SK-N-SH (cell line): ENCODE data around the gene TRIM29. TPM values are rescaled to one million over a fixed set of nuclear protein-coding genes. Genes with fewer than 3 reads are reported as not detected.
"Not testable (repeated sequence)": the region's sequence is repeated elsewhere in the genome, so short reads cannot be mapped to it uniquely, and the experiment has no call there.

Source experiments
- CTCF ChIA-PET: fragments of 300-600, 350-600 bp; formaldehyde crosslinking; extraction: SDS; loops from one replicate; lab custom pipeline; 2021; lab: Yijun Ruan, JAX
- POLR2A ChIA-PET: fragments of 350-600 bp; sonication (Branson Sonifier 250); formaldehyde crosslinking; extraction: SDS; loops from one replicate; lab custom pipeline; 2020; ENCODE audit warnings: antibody characterized with exemption, inconsistent platforms; lab: Yijun Ruan, JAX
- DNase-seq: peaks from one replicate; pipeline ENCODE4 v3.0.0; 2012
- H2AFZ ChIP-seq: fragments of 200-600 bp; sonication (generic); 2 replicates; pipeline ENCODE4 v1.8.1; 2016; ENCODE audit warnings: antibody characterized with exemption, mild to moderate bottlenecking, low read depth
- H3F3A ChIP-seq: fragments of 200-600 bp; sonication (generic); replicated peaks from 2 replicates; pipeline ENCODE3; 2016; ENCODE audit warnings: antibody characterized with exemption, mild to moderate bottlenecking; ENCODE audit not compliant: insufficient read depth
- H3K27ac ChIP-seq, 2 experiments: fragments of 200-500 bp in 1 of 2; fragments of 200-600 bp in 1 of 2; sonication (Bioruptor generic) in 1 of 2; sonication (generic), shearing (Covaris generic) in 1 of 2; 2 replicates each; pipeline versions ENCODE4 v1.5.1 to v1.6.1; 2014 to 2016; ENCODE audit warnings: low read depth in 2 of 2, inconsistent platforms in 1 of 2, low read length in 1 of 2, mild to moderate bottlenecking in 1 of 2, mixed read lengths in 1 of 2
- H3K27me3 ChIP-seq: fragments of 200-600 bp; sonication (generic), shearing (Covaris generic); 2 replicates; pipeline ENCODE4 v1.6.1; 2016; ENCODE audit warnings: mixed run types; ENCODE audit not compliant: insufficient read depth
- H3K36me3 ChIP-seq, 2 experiments: fragments of 200-500 bp in 1 of 2; fragments of 200-600 bp in 1 of 2; sonication (Bioruptor generic) in 1 of 2; sonication (generic) in 1 of 2; replicated peaks in 1 of 2; 2 replicates each; pipeline versions ENCODE3 to v1.5.1; 2014 to 2016; ENCODE audit warnings: low read length in 1 of 2, mild to moderate bottlenecking in 1 of 2; ENCODE audit not compliant: insufficient read depth in 2 of 2, control insufficient read depth in 1 of 2
- H3K4me1 ChIP-seq, 2 experiments: fragments of 200-500 bp in 1 of 2; fragments of 200-600 bp in 1 of 2; sonication (Bioruptor generic) in 1 of 2; sonication (generic), shearing (Covaris generic) in 1 of 2; 2 replicates each; pipeline versions ENCODE4 v1.5.1 to v1.6.1; 2014 to 2016; ENCODE audit warnings: low read depth in 1 of 2, low read length in 1 of 2, mixed run types in 1 of 2; ENCODE audit not compliant: insufficient read depth in 2 of 2, control insufficient read depth in 1 of 2
- H3K4me2 ChIP-seq: fragments of 200-600 bp; sonication (generic), shearing (Covaris generic); 2 replicates; pipeline ENCODE4 v1.6.1; 2017; ENCODE audit warnings: mixed run types
- H3K4me3 ChIP-seq, 2 experiments: fragments of 200-500 bp in 1 of 2; fragments of 200-600 bp in 1 of 2; sonication (Bioruptor generic) in 1 of 2; sonication (generic), shearing (Covaris generic) in 1 of 2; 2 replicates each; pipeline versions ENCODE4 v1.5.1 to v1.8.1; 2014 to 2016; ENCODE audit warnings: low read depth in 2 of 2, inconsistent platforms in 1 of 2, low read length in 1 of 2, mild to moderate bottlenecking in 1 of 2, mixed read lengths in 1 of 2, moderate library complexity in 1 of 2
- H3K79me2 ChIP-seq: fragments of 200-600 bp; sonication (generic); 2 replicates; pipeline ENCODE4 v1.8.1; 2017; ENCODE audit warnings: mild to moderate bottlenecking; ENCODE audit not compliant: insufficient read depth
- H3K9ac ChIP-seq: fragments of 200-600 bp; sonication (generic); 2 replicates; pipeline ENCODE4 v1.6.1; 2017; ENCODE audit warnings: mixed run types
- H3K9me2 ChIP-seq: fragments of 200-600 bp; sonication (generic); 2 replicates; pipeline ENCODE4 v1.6.1; 2017; ENCODE audit warnings: mixed run types
- H3K9me3 ChIP-seq: fragments of 200-600 bp; sonication (generic); 2 replicates; pipeline ENCODE4 v1.6.1; 2017; ENCODE audit warnings: mixed run types, mild to moderate bottlenecking, moderate library complexity
- H4K20me1 ChIP-seq: fragments of 200-600 bp; sonication (generic); 2 replicates; pipeline ENCODE4 v1.6.1; 2017; ENCODE audit warnings: mild to moderate bottlenecking, mixed run types; ENCODE audit not compliant: insufficient read depth
- ELF1 ChIP-seq: IDR thresholded peaks from 2 replicates; pipeline ENCODE4 v1.4.0; 2012
- FOSL2 ChIP-seq: IDR thresholded peaks from 2 replicates; pipeline ENCODE4 v1.4.0; 2012; ENCODE audit warnings: low read depth, mild to moderate bottlenecking, moderate library complexity, borderline replicate concordance
- FOXJ3 ChIP-seq: sonication (generic); formaldehyde crosslinking; IDR thresholded peaks from 2 replicates; pipeline ENCODE4 v1.5.1; 2020; ENCODE audit warnings: mild to moderate bottlenecking, missing genetic modification reagents
- GABPA ChIP-seq: IDR thresholded peaks from 2 replicates; pipeline ENCODE4 v1.4.0; 2012; ENCODE audit warnings: low read depth, mild to moderate bottlenecking
- JUND ChIP-seq: IDR thresholded peaks from 2 replicates; pipeline ENCODE4 v1.4.0; 2012
- MXI1 ChIP-seq: IDR thresholded peaks from 2 replicates; pipeline ENCODE4 v1.6.1; 2012; ENCODE audit warnings: mild to moderate bottlenecking, low read depth, low read length, improper control_type of control experiment
- RFX5 ChIP-seq: IDR thresholded peaks from 2 replicates; pipeline ENCODE4 v1.6.1; 2012; ENCODE audit warnings: mild to moderate bottlenecking, improper control_type of control experiment, low read length
- RXRA ChIP-seq: IDR thresholded peaks from 2 replicates; pipeline ENCODE4 v1.4.0; 2012; ENCODE audit warnings: low read depth, mild to moderate bottlenecking, borderline replicate concordance
- SMC3 ChIP-seq: IDR thresholded peaks from 2 replicates; pipeline ENCODE4 v1.6.1; 2012; ENCODE audit warnings: low read depth, low read length, improper control_type of control experiment
- TAF1 ChIP-seq: IDR thresholded peaks from 2 replicates; pipeline ENCODE4 v1.6.1; 2012; ENCODE audit warnings: low read depth, mild to moderate bottlenecking, low read length, moderate library complexity, borderline replicate concordance
- TCF12 ChIP-seq: IDR thresholded peaks from 2 replicates; pipeline ENCODE4 v1.4.0; 2012
- TEAD4 ChIP-seq: IDR thresholded peaks from 2 replicates; pipeline ENCODE4 v1.4.0; 2012; ENCODE audit warnings: mild to moderate bottlenecking, borderline replicate concordance; ENCODE audit not compliant: insufficient read depth
- WGBS: methylation state at CpG from one replicate; pipeline ENCODE4 v1.1.6; 2017; ENCODE audit warnings: low lambda C conversion rate; 5-methylcytosine and 5-hydroxymethylcytosine counted together
- polyA plus RNA-seq, 3 experiments: library from polyadenylated mRNA; depleted of rRNA; stranded (reverse); fragments of >200 nt; gene quantifications; 2 replicates each; pipeline ENCODE4 v1.2.3, GENCODE V29; 2012
- TF ChIP-seq, protein P1 (sequence below): IDR thresholded peaks from 2 replicates; pipeline ENCODE4; 2012
- TF ChIP-seq, protein P2 (sequence below): IDR thresholded peaks from 2 replicates; pipeline ENCODE4 v1.6.1; 2012; ENCODE audit warnings: mild to moderate bottlenecking, low read depth, low read length, moderate library complexity
- TF ChIP-seq, protein P3 (sequence below): fragments of 150-350 bp; IDR thresholded peaks from 2 replicates; pipeline ENCODE4 v1.6.1; 2017; ENCODE audit warnings: antibody characterized with exemption, low read length, low read depth, borderline replicate concordance
- TF ChIP-seq, protein P4 (sequence below): IDR thresholded peaks from 2 replicates; pipeline ENCODE4 v1.4.0; 2012; ENCODE audit warnings: low read depth, borderline replicate concordance

Gene TRIM29
- polyA plus RNA-seq, 1 of the 3 experiments (the other 2 are of a cell fraction) = 0.03 TPM

DNA sequence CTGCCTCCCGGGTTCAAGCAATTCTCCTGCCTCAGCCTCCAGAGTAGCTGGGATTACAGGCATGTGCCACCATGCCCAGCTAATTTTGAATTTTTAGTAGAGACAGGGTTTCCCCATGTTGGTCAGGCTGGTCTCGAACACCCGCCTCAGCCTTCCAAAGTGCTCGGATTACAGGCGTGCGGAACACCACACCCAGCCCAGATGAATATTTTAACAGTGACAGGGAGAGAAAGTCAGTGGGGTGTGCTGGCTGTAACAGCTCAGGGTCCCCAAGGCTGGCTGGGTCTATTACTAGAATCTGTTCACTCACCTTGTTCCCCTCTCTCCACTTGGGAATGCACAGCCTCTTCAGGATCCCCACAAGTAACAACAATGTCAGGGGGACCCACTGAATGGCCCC is 42.1 kb upstream of the TRIM29 start:
- H3K27me3 ChIP-seq, H3K79me2 ChIP-seq, H3K27ac ChIP-seq, H3K9me3 ChIP-seq, H3K4me2 ChIP-seq, DNase-seq, H4K20me1 ChIP-seq, H2AFZ ChIP-seq, H3F3A ChIP-seq, H3K9ac ChIP-seq, H3K4me3 ChIP-seq, H3K36me3 ChIP-seq, H3K9me2 ChIP-seq: not testable (repeated sequence)
- ChIA-PET POLR2A (interaction anchor here (1.2 kb wide), 1 partner anchor 49 kb away, joined by 3 read pairs; no protein-coding TSS in a partner anchor), CTCF (interaction anchor here (0.6 to 8.0 kb wide), 7 partner anchors 33 to 156 kb away, joined by 3 to 68 read pairs (median 26); partner anchors contain the start of gene ARHGEF12)
- peaks cover 5 to 22% of the 10 kb centered on the region in 2 experiments; a peak in 1 of 4 replicates for H3K4me1 ChIP-seq
- WGBS = 88% methylated on average over 6 of the region's 6 CpGs

DNA sequence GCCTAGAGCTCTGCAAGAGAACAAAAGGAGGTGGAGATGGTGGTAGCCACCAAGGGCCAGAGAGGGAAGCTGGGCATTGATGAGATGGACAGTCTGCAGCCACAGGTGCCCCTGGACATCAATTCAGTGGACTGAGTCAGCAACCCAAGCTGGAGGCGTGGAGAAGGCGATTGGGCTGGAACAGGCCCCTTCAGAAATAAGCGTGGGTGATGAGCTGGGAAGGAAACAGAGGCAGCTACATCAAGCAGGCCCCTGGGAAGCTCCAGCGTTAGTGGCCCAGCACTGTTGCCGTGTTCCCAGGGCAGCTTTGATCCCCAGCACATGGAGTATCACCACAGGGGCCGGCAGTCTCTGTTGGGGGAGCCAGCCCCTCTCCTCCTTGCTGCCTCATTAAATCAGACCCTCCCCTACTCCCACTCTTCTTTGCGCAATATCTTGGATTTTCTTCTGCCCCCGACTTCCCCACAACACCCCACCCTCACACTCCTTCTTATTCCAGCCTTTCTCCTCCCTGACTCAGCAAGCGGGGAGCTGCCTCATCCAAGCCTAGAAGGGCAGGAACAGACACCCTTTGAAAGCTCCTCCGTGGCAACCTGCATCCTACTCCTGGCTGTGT is 41.3 kb upstream of the TRIM29 start:
- no peaks in the 10 kb centered on the region for H3K9me2 ChIP-seq
- H3K4me3 ChIP-seq = no peak overlapping the region
- no peak overlapping the region for H2AFZ ChIP-seq
- H3K79me2 ChIP-seq = no peaks in the 10 kb centered on the region
- peaks cover 5 to 14% of the 10 kb centered on the region in 2 experiments; a peak in 1 of 4 replicates for H3K4me1 ChIP-seq
- no peak for TF ChIP-seq TAF1
- no peak for TF ChIP-seq SMC3
- TF ChIP-seq, protein P1, sequence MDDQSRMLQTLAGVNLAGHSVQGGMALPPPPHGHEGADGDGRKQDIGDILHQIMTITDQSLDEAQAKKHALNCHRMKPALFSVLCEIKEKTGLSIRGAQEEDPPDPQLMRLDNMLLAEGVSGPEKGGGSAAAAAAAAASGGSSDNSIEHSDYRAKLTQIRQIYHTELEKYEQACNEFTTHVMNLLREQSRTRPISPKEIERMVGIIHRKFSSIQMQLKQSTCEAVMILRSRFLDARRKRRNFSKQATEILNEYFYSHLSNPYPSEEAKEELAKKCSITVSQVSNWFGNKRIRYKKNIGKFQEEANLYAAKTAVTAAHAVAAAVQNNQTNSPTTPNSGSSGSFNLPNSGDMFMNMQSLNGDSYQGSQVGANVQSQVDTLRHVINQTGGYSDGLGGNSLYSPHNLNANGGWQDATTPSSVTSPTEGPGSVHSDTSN = no peak
- no peak for TF ChIP-seq GABPA
- TF ChIP-seq JUND = no peak
- no peak for TF ChIP-seq RFX5
- TF ChIP-seq, protein P2, sequence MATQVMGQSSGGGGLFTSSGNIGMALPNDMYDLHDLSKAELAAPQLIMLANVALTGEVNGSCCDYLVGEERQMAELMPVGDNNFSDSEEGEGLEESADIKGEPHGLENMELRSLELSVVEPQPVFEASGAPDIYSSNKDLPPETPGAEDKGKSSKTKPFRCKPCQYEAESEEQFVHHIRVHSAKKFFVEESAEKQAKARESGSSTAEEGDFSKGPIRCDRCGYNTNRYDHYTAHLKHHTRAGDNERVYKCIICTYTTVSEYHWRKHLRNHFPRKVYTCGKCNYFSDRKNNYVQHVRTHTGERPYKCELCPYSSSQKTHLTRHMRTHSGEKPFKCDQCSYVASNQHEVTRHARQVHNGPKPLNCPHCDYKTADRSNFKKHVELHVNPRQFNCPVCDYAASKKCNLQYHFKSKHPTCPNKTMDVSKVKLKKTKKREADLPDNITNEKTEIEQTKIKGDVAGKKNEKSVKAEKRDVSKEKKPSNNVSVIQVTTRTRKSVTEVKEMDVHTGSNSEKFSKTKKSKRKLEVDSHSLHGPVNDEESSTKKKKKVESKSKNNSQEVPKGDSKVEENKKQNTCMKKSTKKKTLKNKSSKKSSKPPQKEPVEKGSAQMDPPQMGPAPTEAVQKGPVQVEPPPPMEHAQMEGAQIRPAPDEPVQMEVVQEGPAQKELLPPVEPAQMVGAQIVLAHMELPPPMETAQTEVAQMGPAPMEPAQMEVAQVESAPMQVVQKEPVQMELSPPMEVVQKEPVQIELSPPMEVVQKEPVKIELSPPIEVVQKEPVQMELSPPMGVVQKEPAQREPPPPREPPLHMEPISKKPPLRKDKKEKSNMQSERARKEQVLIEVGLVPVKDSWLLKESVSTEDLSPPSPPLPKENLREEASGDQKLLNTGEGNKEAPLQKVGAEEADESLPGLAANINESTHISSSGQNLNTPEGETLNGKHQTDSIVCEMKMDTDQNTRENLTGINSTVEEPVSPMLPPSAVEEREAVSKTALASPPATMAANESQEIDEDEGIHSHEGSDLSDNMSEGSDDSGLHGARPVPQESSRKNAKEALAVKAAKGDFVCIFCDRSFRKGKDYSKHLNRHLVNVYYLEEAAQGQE = no peak
- TF ChIP-seq TEAD4 = no peak
- no peak for TF ChIP-seq FOXJ3 (CRISPR knock-in tag)
- no peak for TF ChIP-seq RXRA
- no peak for TF ChIP-seq FOSL2
- TF ChIP-seq MXI1 = no peak
- TF ChIP-seq, protein P3, sequence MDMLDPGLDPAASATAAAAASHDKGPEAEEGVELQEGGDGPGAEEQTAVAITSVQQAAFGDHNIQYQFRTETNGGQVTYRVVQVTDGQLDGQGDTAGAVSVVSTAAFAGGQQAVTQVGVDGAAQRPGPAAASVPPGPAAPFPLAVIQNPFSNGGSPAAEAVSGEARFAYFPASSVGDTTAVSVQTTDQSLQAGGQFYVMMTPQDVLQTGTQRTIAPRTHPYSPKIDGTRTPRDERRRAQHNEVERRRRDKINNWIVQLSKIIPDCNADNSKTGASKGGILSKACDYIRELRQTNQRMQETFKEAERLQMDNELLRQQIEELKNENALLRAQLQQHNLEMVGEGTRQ = no peak
- TF ChIP-seq TCF12 = no peak
- TF ChIP-seq, protein P4, sequence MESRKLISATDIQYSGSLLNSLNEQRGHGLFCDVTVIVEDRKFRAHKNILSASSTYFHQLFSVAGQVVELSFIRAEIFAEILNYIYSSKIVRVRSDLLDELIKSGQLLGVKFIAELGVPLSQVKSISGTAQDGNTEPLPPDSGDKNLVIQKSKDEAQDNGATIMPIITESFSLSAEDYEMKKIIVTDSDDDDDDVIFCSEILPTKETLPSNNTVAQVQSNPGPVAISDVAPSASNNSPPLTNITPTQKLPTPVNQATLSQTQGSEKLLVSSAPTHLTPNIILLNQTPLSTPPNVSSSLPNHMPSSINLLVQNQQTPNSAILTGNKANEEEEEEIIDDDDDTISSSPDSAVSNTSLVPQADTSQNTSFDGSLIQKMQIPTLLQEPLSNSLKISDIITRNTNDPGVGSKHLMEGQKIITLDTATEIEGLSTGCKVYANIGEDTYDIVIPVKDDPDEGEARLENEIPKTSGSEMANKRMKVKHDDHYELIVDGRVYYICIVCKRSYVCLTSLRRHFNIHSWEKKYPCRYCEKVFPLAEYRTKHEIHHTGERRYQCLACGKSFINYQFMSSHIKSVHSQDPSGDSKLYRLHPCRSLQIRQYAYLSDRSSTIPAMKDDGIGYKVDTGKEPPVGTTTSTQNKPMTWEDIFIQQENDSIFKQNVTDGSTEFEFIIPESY = no peak
- TF ChIP-seq ELF1 = no peak
- DNase-seq = no peak
- H3K4me2 ChIP-seq = no peak overlapping the region
- no peak overlapping the region for H3K27ac ChIP-seq
- no peaks in the 10 kb centered on the region for H3K9me3 ChIP-seq
- H3K36me3 ChIP-seq = no peaks in the 10 kb centered on the region
- ChIA-PET POLR2A (no interaction called here), CTCF (interaction anchor here (0.7 to 8.0 kb wide), 9 partner anchors 9 to 704 kb away, joined by 3 to 68 read pairs (median 6); no protein-coding TSS in a partner anchor)
- 86% methylated on average over 9 of the region's 10 CpGs for WGBS
- H3F3A ChIP-seq = no peaks in the 10 kb centered on the region
- H3K27me3 ChIP-seq = peaks cover 2% of the 10 kb centered on the region; the same call in 1 of the 2 replicates
- H3K9ac ChIP-seq = no peak overlapping the region
- H4K20me1 ChIP-seq = no peaks in the 10 kb centered on the region
